ENCODE results near the gene SPATC1L. TPM values are rescaled to one million over a fixed set of nuclear protein-coding genes. Genes with fewer than 3 reads are reported as not detected.

The SPATC1L gene
- total and polyA plus RNA-seq, 4 experiments from 2014 or later, result 6.0 to 6.9 (median 6.6) TPM

GRCh38 chr21:46195595-46196195, 11.4 kb upstream of the SPATC1L start:
- no peaks in the 10 kb centered on the region for H3K9me3 ChIP-seq (ENCODE audit: control insufficient read depth in 1 of 2, low read length in 2 of 2)
- H3K27me3 Mint-ChIP-seq, result no peaks in the 10 kb centered on the region
- H3K9me3 Mint-ChIP-seq, result peaks cover 0 to 5% (median 0%) of the 10 kb centered on the region in 8 donors
- H3K4me1 ChIP-seq (ENCODE audit: insufficient read depth, low read length), result no peaks in the 10 kb centered on the region
- no peak for DNase-seq
- POLR2A ChIA-PET (ENCODE audit: partially characterized antibody), result no interaction called here
- CTCF ChIA-PET (ENCODE audit: partially characterized antibody), result no interaction called here
- H3K27ac Mint-ChIP-seq, result peak overlapping the region in 1 of 7 donors; percentile 37
- H3K36me3 Mint-ChIP-seq, result peaks cover 55% of the 10 kb centered on the region in 2 donors
- no peaks in the 10 kb centered on the region for H3K27me3 ChIP-seq (ENCODE audit: insufficient read depth, low read length)
- H3K4me3 Mint-ChIP-seq, result no peak overlapping the region
- intact Hi-C loops (cut with micrococcal nuclease), result no loop called here
- peaks cover 30% of the 10 kb centered on the region for H3K36me3 ChIP-seq (ENCODE audit: insufficient read depth, low read length)
- H3K4me1 Mint-ChIP-seq, result no peaks in the 10 kb centered on the region
- no peak overlapping the region for H3K4me3 ChIP-seq (ENCODE audit: low read length in 2 of 2)
- no peak overlapping the region for H3K27ac ChIP-seq (ENCODE audit: low read depth, low read length)

- no peak overlapping the region for H3K4me3 Mint-ChIP-seq
- peaks cover 0 to 4% (median 0%) of the 10 kb centered on the region in 8 donors for H3K9me3 Mint-ChIP-seq
- Histone ChIP-seq H3K4me1 (ENCODE audit: insufficient read depth, low read length) (no peaks in the 10 kb centered on the region), H3K27me3 (ENCODE audit: insufficient read depth, low read length) (no peaks in the 10 kb centered on the region), H3K9me3 (ENCODE audit: control insufficient read depth in 1 of 2, low read length in 2 of 2) (no peaks in the 10 kb centered on the region), H3K36me3 (ENCODE audit: insufficient read depth, low read length) (peaks cover 19% of the 10 kb centered on the region), H3K4me3 (ENCODE audit: low read length in 2 of 2) (no peak overlapping the region), H3K27ac (ENCODE audit: low read depth, low read length) (no peak overlapping the region)
- peaks cover 44 to 47% of the 10 kb centered on the region in 2 donors for H3K36me3 Mint-ChIP-seq
- no peaks in the 10 kb centered on the region for H3K27me3 Mint-ChIP-seq
- DNase-seq, result no peak
- CTCF ChIA-PET (ENCODE audit: partially characterized antibody), result no interaction called here
- POLR2A ChIA-PET (ENCODE audit: partially characterized antibody), result no interaction called here
- peak overlapping the region in 3 of 7 donors; percentile 37 to 69 (median 47) for H3K27ac Mint-ChIP-seq
- intact Hi-C loops (cut with micrococcal nuclease), result no loop called here
- H3K4me1 Mint-ChIP-seq, result no peaks in the 10 kb centered on the region
These were observed 10.4 kb upstream of the SPATC1L start for GRCh38 chr21:46194374-46195334.

GRCh38 chr21:46193829-46194373, 9.6 kb upstream of the SPATC1L start:
- peak overlapping the region in 1 of 7 donors; percentile 69 for H3K27ac Mint-ChIP-seq

GRCh38 chr21:46191686-46192575, 7.7 kb upstream of the SPATC1L start:
- H3K27me3 ChIP-seq (ENCODE audit: insufficient read depth, low read length), result no peaks in the 10 kb centered on the region
- intact Hi-C loops (cut with micrococcal nuclease), result no loop called here
- H3K36me3 ChIP-seq (ENCODE audit: insufficient read depth, low read length), result peaks cover 17% of the 10 kb centered on the region
- no peak overlapping the region for H3K4me3 ChIP-seq (ENCODE audit: low read length in 2 of 2)
- Mint-ChIP-seq H3K9me3 (peaks cover 0 to 2% (median 0%) of the 10 kb centered on the region in 8 donors), H3K4me1 (no peaks in the 10 kb centered on the region), H3K27me3 (no peaks in the 10 kb centered on the region), H3K36me3 (peaks cover 21 to 24% of the 10 kb centered on the region in 2 donors), H3K4me3 (no peak overlapping the region), H3K27ac (no peak overlapping the region)
- CTCF ChIA-PET (ENCODE audit: partially characterized antibody), result interaction anchor here (1.4 kb wide), 1 partner anchor 218 kb away, joined by 4 read pairs; no protein-coding TSS in a partner anchor
- POLR2A ChIA-PET (ENCODE audit: partially characterized antibody), result no interaction called here
- DNase-seq, result no peak
- no peak overlapping the region for H3K27ac ChIP-seq (ENCODE audit: low read depth, low read length)
- no peaks in the 10 kb centered on the region for H3K4me1 ChIP-seq (ENCODE audit: insufficient read depth, low read length)
- no peaks in the 10 kb centered on the region for H3K9me3 ChIP-seq (ENCODE audit: control insufficient read depth in 1 of 2, low read length in 2 of 2)

More at GRCh38 chr21:46193829-46194373, 9.6 kb upstream of the SPATC1L start:
- CTCF ChIA-PET (ENCODE audit: partially characterized antibody), result no interaction called here
- Histone ChIP-seq H3K9me3 (ENCODE audit: control insufficient read depth in 1 of 2, low read length in 2 of 2) (no peaks in the 10 kb centered on the region), H3K4me1 (ENCODE audit: insufficient read depth, low read length) (no peaks in the 10 kb centered on the region), H3K27me3 (ENCODE audit: insufficient read depth, low read length) (no peaks in the 10 kb centered on the region), H3K36me3 (ENCODE audit: insufficient read depth, low read length) (peaks cover 17% of the 10 kb centered on the region), H3K4me3 (ENCODE audit: low read length in 2 of 2) (no peak overlapping the region), H3K27ac (ENCODE audit: low read depth, low read length) (no peak overlapping the region)
- intact Hi-C loops (cut with micrococcal nuclease), result no loop called here
- H3K27me3 Mint-ChIP-seq, result no peaks in the 10 kb centered on the region
- H3K4me3 Mint-ChIP-seq, result no peak overlapping the region
- H3K36me3 Mint-ChIP-seq, result peaks cover 37 to 40% of the 10 kb centered on the region in 2 donors
- no peaks in the 10 kb centered on the region for H3K4me1 Mint-ChIP-seq
- DNase-seq, result no peak
- POLR2A ChIA-PET (ENCODE audit: partially characterized antibody), result no interaction called here
- H3K9me3 Mint-ChIP-seq, result peaks cover 0 to 3% (median 0%) of the 10 kb centered on the region in 8 donors

GRCh38 chr21:46191257-46191685, 7.0 kb upstream of the SPATC1L start:
- H3K9me3 ChIP-seq (ENCODE audit: control insufficient read depth in 1 of 2, low read length in 2 of 2), result no peaks in the 10 kb centered on the region
- no peaks in the 10 kb centered on the region for H3K27me3 Mint-ChIP-seq
- no peak overlapping the region for H3K4me3 Mint-ChIP-seq
- H3K4me1 ChIP-seq (ENCODE audit: insufficient read depth, low read length), result no peaks in the 10 kb centered on the region
- H3K27ac Mint-ChIP-seq, result no peak overlapping the region
- no peak overlapping the region for H3K27ac ChIP-seq (ENCODE audit: low read depth, low read length)
- no peak for DNase-seq
- CTCF ChIA-PET (ENCODE audit: partially characterized antibody), result interaction anchor here (1.4 to 2.0 kb wide), 2 partner anchors 48 to 218 kb away, joined by 4 to 6 read pairs; no protein-coding TSS in a partner anchor
- peaks cover 0 to 2% (median 0%) of the 10 kb centered on the region in 8 donors for H3K9me3 Mint-ChIP-seq
- intact Hi-C loops (cut with micrococcal nuclease), result no loop called here
- no peaks in the 10 kb centered on the region for H3K27me3 ChIP-seq (ENCODE audit: insufficient read depth, low read length)
- H3K36me3 Mint-ChIP-seq, result peaks cover 15 to 18% of the 10 kb centered on the region in 2 donors
- POLR2A ChIA-PET (ENCODE audit: partially characterized antibody), result no interaction called here
- no peaks in the 10 kb centered on the region for H3K4me1 Mint-ChIP-seq
- H3K36me3 ChIP-seq (ENCODE audit: insufficient read depth, low read length), result peaks cover 17% of the 10 kb centered on the region
- H3K4me3 ChIP-seq (ENCODE audit: low read length in 2 of 2), result no peak overlapping the region

GRCh38 chr21:46190491-46191131, 6.4 kb upstream of the SPATC1L start:
- no peak overlapping the region for H3K4me3 ChIP-seq (ENCODE audit: low read length in 2 of 2)
- H3K27me3 ChIP-seq (ENCODE audit: insufficient read depth, low read length), result no peaks in the 10 kb centered on the region
- H3K36me3 ChIP-seq (ENCODE audit: insufficient read depth, low read length), result peaks cover 16% of the 10 kb centered on the region
- intact Hi-C loops (cut with micrococcal nuclease), result no loop called here
- H3K27ac Mint-ChIP-seq, result peak overlapping the region in 1 of 7 donors; percentile 18
- peaks cover 14 to 17% of the 10 kb centered on the region in 2 donors for H3K36me3 Mint-ChIP-seq
- ChIA-PET POLR2A (ENCODE audit: partially characterized antibody) (no interaction called here), CTCF (ENCODE audit: partially characterized antibody) (interaction anchor here (1.4 to 2.0 kb wide), 2 partner anchors 48 to 217 kb away, joined by 4 to 6 read pairs; no protein-coding TSS in a partner anchor)
- no peaks in the 10 kb centered on the region for H3K4me1 ChIP-seq (ENCODE audit: insufficient read depth, low read length)
- DNase-seq, result no peak
- no peak overlapping the region for H3K27ac ChIP-seq (ENCODE audit: low read depth, low read length)
- peaks cover 0 to under 1% (median under 1%) of the 10 kb centered on the region in 4 donors for H3K4me1 Mint-ChIP-seq
- H3K4me3 Mint-ChIP-seq, result no peak overlapping the region
- H3K27me3 Mint-ChIP-seq, result no peaks in the 10 kb centered on the region
- no peaks in the 10 kb centered on the region for H3K9me3 ChIP-seq (ENCODE audit: control insufficient read depth in 1 of 2, low read length in 2 of 2)
- no peaks in the 10 kb centered on the region for H3K9me3 Mint-ChIP-seq
